Measurements from ENCODE around the gene CARD14. TPM values are rescaled to one million over a fixed set of nuclear protein-coding genes. Genes with fewer than 3 reads are reported as not detected.
A peak's percentile ranks its signal among the peaks of the same experiment; 100 is the strongest.
"Not testable (repeated sequence)": the region's sequence is repeated elsewhere in the genome, so short reads cannot be mapped to it uniquely, and the experiment has no call there.

Gene CARD14
- total RNA-seq, 1 experiment from 2014 or later: 0.24 TPM

GRCh38 chr17:80198144-80198661, 28.4 kb downstream of the CARD14 start:
- no peaks in the 10 kb centered on the region for H3K4me1 ChIP-seq (ENCODE audit: insufficient read depth, low read length)
- H4K8ac ChIP-seq (replicated peaks; ENCODE audit: insufficient read length, low read depth, low read length): no peak overlapping the region
- H3T11ph ChIP-seq (ENCODE audit: low read length): no peak overlapping the region
- H3K18ac ChIP-seq (ENCODE audit: insufficient read length, low read depth, low read length): no peak overlapping the region
- no peak overlapping the region for H3K27ac ChIP-seq (ENCODE audit: insufficient read length, low read depth, low read length)
- Mint-ChIP-seq H3K4me1 (peaks cover 7 to 10% of the 10 kb centered on the region in 2 experiments), H3K36me3 (ENCODE audit: insufficient read depth in 1 of 3, low read depth in 3 of 3) (peaks cover 0 to 8% (median 3%) of the 10 kb centered on the region in 3 experiments; a peak in 4 of 7 replicates), H3K9me3 (0 out of 5 replicates have a peak, but pooled peaks cover 0 to 2% of the 10 kb centered on the region in 2 experiments), H3K27ac (peak overlapping the region in 2 of 3 experiments; percentile 49 to 84; a peak in 3 of 7 replicates), H3K4me3 (no peak overlapping the region), H3K27me3 (ENCODE audit: low read depth) (peaks cover 4% of the 10 kb centered on the region)
- no peak for TF ChIP-seq CTCF (conservative IDR thresholded peaks at IDR 0.05)
- no peak overlapping the region for H2BK120ac ChIP-seq (ENCODE audit: low read depth, low read length, poor library complexity, severe bottlenecking)
- no peaks in the 10 kb centered on the region for H3K9me3 ChIP-seq (ENCODE audit: control insufficient read depth, low read depth, low read length)
- no peak overlapping the region for H2BK15ac ChIP-seq (ENCODE audit: low read depth, low read length)
- no peak overlapping the region for H4K91ac ChIP-seq (ENCODE audit: insufficient read length, low read depth, low read length)
- H3K79me1 ChIP-seq (ENCODE audit: insufficient read depth, low read depth, low read length, poor library complexity, severe bottlenecking): no peaks in the 10 kb centered on the region
- H3K4ac ChIP-seq (ENCODE audit: low read depth, low read length): no peak overlapping the region
- H3K23me2 ChIP-seq (ENCODE audit: insufficient read length, low read depth, low read length, poor library complexity, severe bottlenecking): no peaks in the 10 kb centered on the region
- no peaks in the 10 kb centered on the region for H4K20me1 ChIP-seq (ENCODE audit: control insufficient read depth, insufficient read depth, insufficient read length)
- H3K4me2 ChIP-seq (ENCODE audit: insufficient read depth, insufficient read length, low read length): no peak overlapping the region
- no peak overlapping the region for H4K5ac ChIP-seq (ENCODE audit: insufficient read length, low read depth, low read length)
- no peak overlapping the region for H2BK20ac ChIP-seq (ENCODE audit: low read depth, low read length, poor library complexity, severe bottlenecking)
- H2AK5ac ChIP-seq (ENCODE audit: insufficient read length, low read length): no peak overlapping the region
- peak; percentile 74 for DNase-seq
- no peak overlapping the region for H3K14ac ChIP-seq (ENCODE audit: insufficient read depth, low read length)
- H3K27me3 ChIP-seq (ENCODE audit: insufficient read depth, low read length): no peaks in the 10 kb centered on the region
- WGBS (ENCODE audit: extremely low coverage, insufficient read length, low lambda C conversion rate): no CpG with 5 or more reads among the region's 27 CpGs
- no peak overlapping the region for H2BK12ac ChIP-seq (ENCODE audit: insufficient read length, low read depth, low read length)
- H3K79me2 ChIP-seq (ENCODE audit: insufficient read depth, low read length): no peaks in the 10 kb centered on the region
- H2BK5ac ChIP-seq (ENCODE audit: insufficient read length, low read length): no peak overlapping the region
- no peak overlapping the region for H2AFZ ChIP-seq (ENCODE audit: low read length)
- no peak overlapping the region for H3K56ac ChIP-seq (ENCODE audit: insufficient read length, low read depth, low read length)
- H3K23ac ChIP-seq (ENCODE audit: insufficient read length, low read depth, low read length): no peak overlapping the region
- H3K9ac ChIP-seq (ENCODE audit: extremely low read depth, insufficient read length, low read length): no peak overlapping the region

- H3K27me3 ChIP-seq (ENCODE audit: insufficient read depth, low read length); H3K9me3 Mint-ChIP-seq; H4K20me1 ChIP-seq (ENCODE audit: control insufficient read depth, insufficient read depth, insufficient read length); H3K79me1 ChIP-seq (ENCODE audit: insufficient read depth, low read depth, low read length, poor library complexity, severe bottlenecking); H3K23me2 ChIP-seq (ENCODE audit: insufficient read length, low read depth, low read length, poor library complexity, severe bottlenecking); H4K5ac ChIP-seq (ENCODE audit: insufficient read length, low read depth, low read length); H2BK5ac ChIP-seq (ENCODE audit: insufficient read length, low read length); H3K18ac ChIP-seq (ENCODE audit: insufficient read length, low read depth, low read length); H3K14ac ChIP-seq (ENCODE audit: insufficient read depth, low read length); DNase-seq; H3K27ac ChIP-seq (ENCODE audit: insufficient read length, low read depth, low read length); H3T11ph ChIP-seq (ENCODE audit: low read length); H4K8ac ChIP-seq (replicated peaks; ENCODE audit: insufficient read length, low read depth, low read length); H3K4me2 ChIP-seq (ENCODE audit: insufficient read depth, insufficient read length, low read length); H3K9me3 ChIP-seq (ENCODE audit: control insufficient read depth, low read depth, low read length); H3K4ac ChIP-seq (ENCODE audit: low read depth, low read length); H3K79me2 ChIP-seq (ENCODE audit: insufficient read depth, low read length); H3K56ac ChIP-seq (ENCODE audit: insufficient read length, low read depth, low read length); H3K27ac Mint-ChIP-seq; H3K9ac ChIP-seq (ENCODE audit: extremely low read depth, insufficient read length, low read length); H3K4me3 Mint-ChIP-seq; H2AFZ ChIP-seq (ENCODE audit: low read length); H2BK15ac ChIP-seq (ENCODE audit: low read depth, low read length); H3K36me3 Mint-ChIP-seq (ENCODE audit: insufficient read depth in 1 of 3, low read depth in 3 of 3); H2AK5ac ChIP-seq (ENCODE audit: insufficient read length, low read length); H2BK20ac ChIP-seq (ENCODE audit: low read depth, low read length, poor library complexity, severe bottlenecking); H3K27me3 Mint-ChIP-seq (ENCODE audit: low read depth); H3K4me1 Mint-ChIP-seq; H3K23ac ChIP-seq (ENCODE audit: insufficient read length, low read depth, low read length); H2BK12ac ChIP-seq (ENCODE audit: insufficient read length, low read depth, low read length); H3K4me1 ChIP-seq (ENCODE audit: insufficient read depth, low read length); H2BK120ac ChIP-seq (ENCODE audit: low read depth, low read length, poor library complexity, severe bottlenecking); H4K91ac ChIP-seq (ENCODE audit: insufficient read length, low read depth, low read length): not testable (repeated sequence)
- WGBS (ENCODE audit: extremely low coverage, insufficient read length, low lambda C conversion rate): no CpG with 5 or more reads among the region's 6 CpGs
Measured at GRCh38 chr17:80199295-80199694, 29.5 kb downstream of the CARD14 start.
